ENCODE measurements around the gene RAB17.

DNA sequence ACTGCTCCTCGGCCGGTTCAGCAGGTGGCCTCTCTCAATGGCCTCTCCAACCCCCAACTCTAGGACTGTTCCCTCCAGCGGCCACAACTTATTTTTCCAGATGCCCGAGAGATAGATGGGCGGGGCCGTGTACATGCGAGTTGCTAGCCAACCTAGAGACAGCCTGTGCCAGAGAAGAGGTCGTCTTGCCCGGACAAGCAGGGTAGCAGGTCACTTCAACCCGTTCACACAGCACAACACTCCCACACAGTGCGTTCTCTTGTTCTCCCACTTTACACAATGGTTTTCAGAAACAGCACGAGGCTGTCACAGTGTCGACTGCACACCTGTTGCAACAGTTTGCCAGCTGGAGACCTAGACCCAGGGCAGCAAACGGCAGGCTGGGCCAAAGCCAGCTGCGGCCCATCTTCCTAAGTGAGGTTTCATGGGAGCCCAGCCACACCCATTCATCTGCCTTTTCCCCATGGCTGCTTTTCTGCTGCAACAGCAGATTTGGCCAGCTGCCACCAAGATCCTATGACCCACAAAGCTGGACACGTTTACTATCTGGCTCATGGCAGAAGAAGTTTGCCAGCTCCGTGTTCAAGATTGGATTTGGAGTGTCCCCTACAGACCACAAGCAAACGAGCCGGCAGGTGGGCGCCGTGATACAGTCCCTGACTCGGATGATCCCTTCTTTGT lies 31.4 kb downstream of the RAB17 start:
- TF ChIP-seq EZH2 (IDR thresholded peaks at IDR 0.05; ENCODE audit: low read depth) (no peak), CTCF (conservative IDR thresholded peaks at IDR 0.05) (no peak)

Data from PC-9 (cell line).